ENCODE results near the gene DVL1. TPM values are rescaled to one million over a fixed set of nuclear protein-coding genes. Genes with fewer than 3 reads are reported as not detected.
A peak's percentile ranks its signal among the peaks of the same experiment; 100 is the strongest.

The DVL1 gene
- total and polyA plus RNA-seq, 2 of the 13 experiments (the other 11 are each of a cell fraction or from before 2014, with no cell fraction given) = 30.8 to 60.4 TPM

GRCh38 chr1:1334835-1335234, 14.4 kb downstream of the DVL1 start (continued):
- TF ChIP-seq, protein P1, sequence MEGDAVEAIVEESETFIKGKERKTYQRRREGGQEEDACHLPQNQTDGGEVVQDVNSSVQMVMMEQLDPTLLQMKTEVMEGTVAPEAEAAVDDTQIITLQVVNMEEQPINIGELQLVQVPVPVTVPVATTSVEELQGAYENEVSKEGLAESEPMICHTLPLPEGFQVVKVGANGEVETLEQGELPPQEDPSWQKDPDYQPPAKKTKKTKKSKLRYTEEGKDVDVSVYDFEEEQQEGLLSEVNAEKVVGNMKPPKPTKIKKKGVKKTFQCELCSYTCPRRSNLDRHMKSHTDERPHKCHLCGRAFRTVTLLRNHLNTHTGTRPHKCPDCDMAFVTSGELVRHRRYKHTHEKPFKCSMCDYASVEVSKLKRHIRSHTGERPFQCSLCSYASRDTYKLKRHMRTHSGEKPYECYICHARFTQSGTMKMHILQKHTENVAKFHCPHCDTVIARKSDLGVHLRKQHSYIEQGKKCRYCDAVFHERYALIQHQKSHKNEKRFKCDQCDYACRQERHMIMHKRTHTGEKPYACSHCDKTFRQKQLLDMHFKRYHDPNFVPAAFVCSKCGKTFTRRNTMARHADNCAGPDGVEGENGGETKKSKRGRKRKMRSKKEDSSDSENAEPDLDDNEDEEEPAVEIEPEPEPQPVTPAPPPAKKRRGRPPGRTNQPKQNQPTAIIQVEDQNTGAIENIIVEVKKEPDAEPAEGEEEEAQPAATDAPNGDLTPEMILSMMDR (CRISPR knock-in tag; IDR thresholded peaks at IDR 0.05) = no peak
- TF ChIP-seq RBFOX2 (IDR thresholded peaks at IDR 0.05; ENCODE audit: low read depth, low read length) = no peak; the same call in none of the 2 replicates
- TF ChIP-seq ATF7-NPFF (CRISPR knock-in tag; IDR thresholded peaks at IDR 0.05; ENCODE audit: low read depth) = no peak
- TF ChIP-seq BHLHE40 (IDR thresholded peaks at IDR 0.05; ENCODE audit: low read length) = no peak
- peak; percentile 52; the same call in 1 of the 2 replicates for TF ChIP-seq NFKBIZ (CRISPR knock-in tag; IDR thresholded peaks at IDR 0.05)
- no peak for TF ChIP-seq TARDBP (CRISPR knock-in tag; IDR thresholded peaks at IDR 0.05)
- no peak for TF ChIP-seq ZKSCAN8 (CRISPR knock-in tag; IDR thresholded peaks at IDR 0.05; ENCODE audit: borderline replicate concordance)
- no peak for TF ChIP-seq E2F1 (CRISPR knock-in tag; IDR thresholded peaks at IDR 0.05)
- TF ChIP-seq FOXK1 (CRISPR knock-in tag; IDR thresholded peaks at IDR 0.05; ENCODE audit: borderline replicate concordance, low read depth) = peak; percentile 63; the same call in 1 of the 2 replicates
- no peak for TF ChIP-seq HCFC1 (IDR thresholded peaks at IDR 0.05; ENCODE audit: low read depth, low read length)
- TF ChIP-seq ZNF747 (CRISPR knock-in tag; IDR thresholded peaks at IDR 0.05; ENCODE audit: borderline replicate concordance) = peak; percentile 65; the same call in 1 of the 2 replicates
- peak; percentile 9 for TF ChIP-seq AGO2 (optimal IDR thresholded peaks at IDR 0.05; ENCODE audit: low read depth, low read length)
- TF ChIP-seq, protein P2, sequence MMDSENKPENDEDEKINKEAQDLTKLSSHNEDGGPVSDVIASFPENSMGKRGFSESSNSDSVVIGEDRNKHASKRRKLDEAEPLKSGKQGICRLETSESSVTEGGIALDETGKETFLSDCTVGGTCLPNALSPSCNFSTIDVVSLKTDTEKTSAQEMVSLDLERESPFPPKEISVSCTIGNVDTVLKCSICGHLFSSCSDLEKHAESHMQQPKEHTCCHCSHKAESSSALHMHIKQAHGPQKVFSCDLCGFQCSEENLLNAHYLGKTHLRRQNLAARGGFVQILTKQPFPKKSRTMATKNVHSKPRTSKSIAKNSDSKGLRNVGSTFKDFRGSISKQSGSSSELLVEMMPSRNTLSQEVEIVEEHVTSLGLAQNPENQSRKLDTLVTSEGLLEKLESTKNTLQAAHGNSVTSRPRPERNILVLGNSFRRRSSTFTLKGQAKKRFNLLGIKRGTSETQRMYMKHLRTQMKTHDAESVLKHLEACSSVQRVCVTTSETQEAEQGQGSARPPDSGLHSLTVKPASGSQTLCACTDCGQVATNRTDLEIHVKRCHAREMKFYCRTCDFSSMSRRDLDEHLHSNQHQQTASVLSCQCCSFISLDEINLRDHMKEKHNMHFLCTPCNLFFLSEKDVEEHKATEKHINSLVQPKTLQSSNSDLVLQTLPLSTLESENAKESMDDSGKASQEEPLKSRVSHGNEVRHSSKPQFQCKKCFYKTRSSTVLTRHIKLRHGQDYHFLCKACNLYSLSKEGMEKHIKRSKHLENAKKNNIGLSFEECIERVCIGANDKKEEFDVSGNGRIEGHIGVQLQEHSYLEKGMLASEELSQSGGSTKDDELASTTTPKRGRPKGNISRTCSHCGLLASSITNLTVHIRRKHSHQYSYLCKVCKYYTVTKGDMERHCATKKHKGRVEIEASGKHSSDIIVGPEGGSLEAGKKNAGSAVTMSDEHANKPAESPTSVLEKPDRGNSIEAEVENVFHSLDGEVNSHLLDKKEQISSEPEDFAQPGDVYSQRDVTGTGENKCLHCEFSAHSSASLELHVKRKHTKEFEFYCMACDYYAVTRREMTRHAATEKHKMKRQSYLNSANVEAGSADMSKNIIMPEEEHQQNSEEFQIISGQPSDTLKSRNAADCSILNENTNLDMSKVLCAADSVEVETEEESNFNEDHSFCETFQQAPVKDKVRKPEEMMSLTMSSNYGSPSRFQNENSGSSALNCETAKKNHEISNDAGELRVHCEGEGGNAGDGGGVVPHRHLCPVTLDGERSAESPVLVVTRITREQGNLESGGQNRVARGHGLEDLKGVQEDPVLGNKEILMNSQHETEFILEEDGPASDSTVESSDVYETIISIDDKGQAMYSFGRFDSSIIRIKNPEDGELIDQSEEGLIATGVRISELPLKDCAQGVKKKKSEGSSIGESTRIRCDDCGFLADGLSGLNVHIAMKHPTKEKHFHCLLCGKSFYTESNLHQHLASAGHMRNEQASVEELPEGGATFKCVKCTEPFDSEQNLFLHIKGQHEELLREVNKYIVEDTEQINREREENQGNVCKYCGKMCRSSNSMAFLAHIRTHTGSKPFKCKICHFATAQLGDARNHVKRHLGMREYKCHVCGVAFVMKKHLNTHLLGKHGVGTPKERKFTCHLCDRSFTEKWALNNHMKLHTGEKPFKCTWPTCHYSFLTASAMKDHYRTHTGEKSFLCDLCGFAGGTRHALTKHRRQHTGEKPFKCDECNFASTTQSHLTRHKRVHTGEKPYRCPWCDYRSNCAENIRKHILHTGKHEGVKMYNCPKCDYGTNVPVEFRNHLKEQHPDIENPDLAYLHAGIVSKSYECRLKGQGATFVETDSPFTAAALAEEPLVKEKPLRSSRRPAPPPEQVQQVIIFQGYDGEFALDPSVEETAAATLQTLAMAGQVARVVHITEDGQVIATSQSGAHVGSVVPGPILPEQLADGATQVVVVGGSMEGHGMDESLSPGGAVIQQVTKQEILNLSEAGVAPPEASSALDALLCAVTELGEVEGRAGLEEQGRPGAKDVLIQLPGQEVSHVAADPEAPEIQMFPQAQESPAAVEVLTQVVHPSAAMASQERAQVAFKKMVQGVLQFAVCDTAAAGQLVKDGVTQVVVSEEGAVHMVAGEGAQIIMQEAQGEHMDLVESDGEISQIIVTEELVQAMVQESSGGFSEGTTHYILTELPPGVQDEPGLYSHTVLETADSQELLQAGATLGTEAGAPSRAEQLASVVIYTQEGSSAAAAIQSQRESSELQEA (CRISPR knock-in tag; IDR thresholded peaks at IDR 0.05; ENCODE audit: not compliant biosample characterization) = no peak
- TF ChIP-seq MXI1 (IDR thresholded peaks at IDR 0.05; ENCODE audit: borderline replicate concordance, low read depth, low read length) = peak; percentile 40; the same call in 1 of the 3 replicates
- TF ChIP-seq RARA (CRISPR knock-in tag; IDR thresholded peaks at IDR 0.05) = peak; percentile 53; the same call in 1 of the 2 replicates
- TF ChIP-seq, protein P3, sequence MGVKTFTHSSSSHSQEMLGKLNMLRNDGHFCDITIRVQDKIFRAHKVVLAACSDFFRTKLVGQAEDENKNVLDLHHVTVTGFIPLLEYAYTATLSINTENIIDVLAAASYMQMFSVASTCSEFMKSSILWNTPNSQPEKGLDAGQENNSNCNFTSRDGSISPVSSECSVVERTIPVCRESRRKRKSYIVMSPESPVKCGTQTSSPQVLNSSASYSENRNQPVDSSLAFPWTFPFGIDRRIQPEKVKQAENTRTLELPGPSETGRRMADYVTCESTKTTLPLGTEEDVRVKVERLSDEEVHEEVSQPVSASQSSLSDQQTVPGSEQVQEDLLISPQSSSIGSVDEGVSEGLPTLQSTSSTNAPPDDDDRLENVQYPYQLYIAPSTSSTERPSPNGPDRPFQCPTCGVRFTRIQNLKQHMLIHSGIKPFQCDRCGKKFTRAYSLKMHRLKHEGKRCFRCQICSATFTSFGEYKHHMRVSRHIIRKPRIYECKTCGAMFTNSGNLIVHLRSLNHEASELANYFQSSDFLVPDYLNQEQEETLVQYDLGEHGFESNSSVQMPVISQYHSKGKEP (CRISPR knock-in tag; IDR thresholded peaks at IDR 0.05) = peak; percentile 68; the same call in 1 of the 2 replicates
- peak; percentile 75; the same call in 1 of the 2 replicates for TF ChIP-seq ZNF768 (CRISPR knock-in tag; IDR thresholded peaks at IDR 0.05)
- TF ChIP-seq MED1 (CRISPR knock-in tag; IDR thresholded peaks at IDR 0.05) = no peak; the same call in 1 of the 2 replicates

Measured in HepG2 (cell line).